GM12873 (cell line): ENCODE measurements around the gene CCDC8.

Experiments
- CTCF ChIP-seq: IDR thresholded peaks from 2 replicates; pipeline ENCODE4 v1.5.1; 2012; ENCODE audit warnings: low read depth, mild to moderate bottlenecking, moderate library complexity, low read length, control low read depth; ENCODE audit not compliant: insufficient read depth; ENCODE audit errors: missing control alignments

The CCDC8 gene

GRCh38 chr19:46406976-46407375, 6.4 kb downstream of the CCDC8 start:
- TF ChIP-seq CTCF: no peak

GRCh38 chr19:46404753-46405468, 8.5 kb downstream of the CCDC8 start:
- TF ChIP-seq CTCF: no peak

- TF ChIP-seq CTCF: no peak
These were observed 9.2 kb downstream of the CCDC8 start for GRCh38 chr19:46404055-46404752.

GRCh38 chr19:46402725-46403124, 10.6 kb downstream of the CCDC8 start:
- no peak for TF ChIP-seq CTCF

GRCh38 chr19:46394402-46394797, 19.0 kb downstream of the CCDC8 start:
- TF ChIP-seq CTCF: no peak

GRCh38 chr19:46393456-46394401, 19.6 kb downstream of the CCDC8 start:
- TF ChIP-seq CTCF: no peak

GRCh38 chr19:46392837-46393236, 20.5 kb downstream of the CCDC8 start:
- TF ChIP-seq CTCF: no peak
